K562 (cell line): ENCODE measurements around the gene MYADM. TPM values are rescaled to one million over a fixed set of nuclear protein-coding genes. Genes with fewer than 3 reads are reported as not detected.

Experiments
- ATAC-seq: fragments of 200-7000 bp; cut with Tn5 transposase; 3 replicates; pipeline ENCODE4 v1.9.1; 2020; ENCODE audit warnings: moderate library complexity
- BruUV-seq: library from RNA; stranded (reverse); fragments of 400-500 nt; replicated peaks from 2 replicates; lab custom pipeline; 2021; lab: Mats Ljungman, UMichigan
- CTCF ChIA-PET: fragments of 300-600 bp; formaldehyde crosslinking; extraction: SDS; loops from one replicate; lab custom pipeline; 2021; ENCODE audit warnings: low intra/inter-chr PET ratio; lab: Yijun Ruan, JAX
- POLR2A ChIA-PET: fragments of 300-600, 350-650 bp; sonication (Branson Sonifier 250); formaldehyde crosslinking; extraction: SDS; loops from one replicate; lab custom pipeline; 2021; ENCODE audit warnings: antibody characterized with exemption, inconsistent platforms; lab: Yijun Ruan, JAX
- DNase-seq, 4 experiments: peaks; one replicate each; pipeline versions ENCODE4 v3.0.0 to v3.0.0-alpha.2; 2011 to 2018; ENCODE audit warnings: low spot score in 3 of 4, mixed read lengths in 3 of 4; ENCODE audit errors: extremely low read depth in 1 of 4
- FAIRE-seq: peaks from 2 replicates; lab custom pipeline; 2011; peaks lifted over from hg19 to GRCh38; lab: Jason Lieb, UNC
- H2AFZ ChIP-seq: 2 replicates; pipeline ENCODE4 v1.6.0; 2011; ENCODE audit warnings: low read depth, low read length, control low read depth, inconsistent platforms
- H3K27ac ChIP-seq: fragments of 200-600 bp; 3 replicates; pipeline ENCODE4 v1.8.0; 2011; ENCODE audit warnings: low read depth, mild to moderate bottlenecking, control low read depth, inconsistent platforms, low read length, moderate library complexity, mixed read lengths; ENCODE audit errors: extremely low read depth
- H3K27me3 ChIP-seq, 2 experiments: fragments of 300-600 bp in 1 of 2; 2 replicates in 1 of 2; 3 replicates in 1 of 2; pipeline versions ENCODE4 v1.6.0 to v1.8.0; 2011; ENCODE audit warnings: inconsistent platforms in 2 of 2, low read length in 2 of 2, mild to moderate bottlenecking in 1 of 2, mixed read lengths in 1 of 2, moderate library complexity in 1 of 2; ENCODE audit not compliant: control insufficient read depth in 2 of 2, insufficient read depth in 2 of 2
- H3K36me3 ChIP-seq: fragments of 300-600 bp; 3 replicates; pipeline ENCODE4 v1.8.0; 2011; ENCODE audit warnings: mild to moderate bottlenecking, low read length, inconsistent platforms; ENCODE audit not compliant: control insufficient read depth, insufficient read depth
- H3K4me1 ChIP-seq, 2 experiments: fragments of 200-600 bp in 1 of 2; replicated peaks in 1 of 2; 2 replicates in 1 of 2; 3 replicates in 1 of 2; pipeline versions ENCODE4 v1.5.1 to v1.8.0; 2011; ENCODE audit warnings: inconsistent platforms in 2 of 2, low read length in 2 of 2, mild to moderate bottlenecking in 1 of 2, mixed read lengths in 1 of 2, moderate library complexity in 1 of 2; ENCODE audit not compliant: control insufficient read depth in 2 of 2, insufficient read depth in 2 of 2
- H3K4me2 ChIP-seq: 2 replicates; pipeline ENCODE4 v1.6.1; 2011; ENCODE audit warnings: low read length, control low read depth, inconsistent platforms, mixed read lengths; ENCODE audit not compliant: insufficient read depth
- H3K4me3 ChIP-seq: fragments of 200-600 bp; sonication (generic), shearing (Covaris generic); 2 replicates; pipeline ENCODE4 v1.5.1; 2016; ENCODE audit warnings: control low read depth, inconsistent platforms
- H3K79me2 ChIP-seq: fragments of 200-600 bp; 3 replicates; pipeline ENCODE4 v1.8.0; 2011; ENCODE audit warnings: low read length, inconsistent platforms; ENCODE audit not compliant: control insufficient read depth, insufficient read depth
- H3K9ac ChIP-seq, 2 experiments: 2 replicates each; pipeline versions ENCODE4 v1.6.0 to v1.6.1; 2011; ENCODE audit warnings: low read depth in 2 of 2, low read length in 2 of 2, control low read depth in 1 of 2, inconsistent platforms in 1 of 2, mild to moderate bottlenecking in 1 of 2, mixed read lengths in 1 of 2; ENCODE audit not compliant: insufficient read depth in 1 of 2
- H3K9me1 ChIP-seq: one replicate; pipeline ENCODE4 v1.6.0; 2011; ENCODE audit warnings: inconsistent platforms, mild to moderate bottlenecking, low read length, moderate library complexity; ENCODE audit not compliant: control insufficient read depth, insufficient read depth
- H3K9me3 ChIP-seq: replicated peaks from 2 replicates; pipeline ENCODE4 v1.5.1; 2011; ENCODE audit warnings: low read depth, low read length, inconsistent platforms; ENCODE audit not compliant: control insufficient read depth, insufficient read depth
- H4K20me1 ChIP-seq: replicated peaks from 2 replicates; pipeline ENCODE4 v1.6.1; 2011; ENCODE audit warnings: low read length, inconsistent platforms, mixed read lengths; ENCODE audit not compliant: control insufficient read depth, insufficient read depth
- SPI1 ChIP-seq: IDR thresholded peaks from 2 replicates; pipeline ENCODE4 v1.6.1; 2011; ENCODE audit warnings: low read depth, low read length, control low read depth, borderline replicate concordance
- ZNF133 ChIP-seq: fragments of 250-450 bp; sonication (Bioruptor Pico); IDR thresholded peaks from 2 replicates; pipeline ENCODE4 v1.4.0; 2020; ENCODE audit warnings: mild to moderate bottlenecking
- WGBS: fragments of 100-300 bp; shearing (Covaris generic); methylation state at CpG from one replicate; pipeline ENCODE4 v1.1.6; 2016; ENCODE audit warnings: low coverage, mixed read lengths; ENCODE audit not compliant: insufficient coverage; ENCODE audit errors: missing lambda C conversion rate; 5-methylcytosine and 5-hydroxymethylcytosine counted together
- in situ Hi-C: fragments of 300-500 bp; cut with MboI; formaldehyde crosslinking; loops from 4 replicates; pipeline ENCODE4 v1.15.0; 2018; ENCODE audit warnings: inconsistent platforms, mixed read lengths
- intact Hi-C: fragments of 100-400 bp; cut with micrococcal nuclease; formaldehyde crosslinking; loops from 2 replicates; pipeline ENCODE4 v1.14.2; 2022
- polyA plus RNA-seq, 8 experiments: library from polyadenylated mRNA; depleted of rRNA in 4 of 8; stranded (reverse) in 5 of 8; unstranded in 3 of 8; fragments of >200 nt; fragmentation: Nextera tagmentation in 2 of 8; fragmentation: Illumina TruSeq in 1 of 8; extraction: Ambion mirVana in 2 of 8; extraction: Trizol in 1 of 8; gene quantifications; 2 replicates each; pipeline versions ENCODE4 v1.2.1 to v1.2.3, GENCODE V29; 2011 to 2014; ENCODE audit warnings: inconsistent platforms in 1 of 8, missing spikeins in 1 of 8
- total RNA-seq, 7 experiments: library from RNA; depleted of rRNA in 6 of 7; stranded (reverse); fragments of >200 nt in 6 of 7; fragmentation: Illumina TruSeq in 2 of 7; extraction: Trizol in 2 of 7; gene quantifications; 2 replicates each; pipeline versions ENCODE4 v1.2.1 to v1.2.3, GENCODE V29; 2011 to 2021; ENCODE audit warnings: low replicate concordance in 1 of 7

MYADM gene
- total and polyA plus RNA-seq, 9 of the 15 experiments (the other 6 are each of a cell fraction or from before 2014, with no cell fraction given): 4.5 to 70.3 (median 14.4) TPM

DNA sequence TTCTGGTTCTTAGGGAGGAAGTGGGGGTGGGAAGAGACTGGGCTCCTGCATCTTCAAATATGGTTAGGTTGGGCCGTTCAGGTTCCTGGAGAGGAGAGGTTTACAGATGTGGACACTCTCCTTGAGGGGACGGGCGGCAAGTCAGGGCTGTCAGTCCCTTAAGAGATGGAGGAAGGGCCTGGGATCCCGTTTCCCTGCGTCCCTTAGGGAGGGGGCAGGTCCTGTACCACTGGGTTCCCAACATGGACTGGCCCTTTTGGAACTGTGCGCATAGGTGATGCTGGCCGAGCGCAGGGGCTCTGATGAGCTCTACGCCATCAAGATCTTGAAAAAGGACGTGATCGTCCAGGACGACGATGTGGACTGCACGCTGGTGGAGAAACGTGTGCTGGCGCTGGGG, 30.5 kb downstream of the MYADM start:
- TF ChIP-seq ZNF133 (CRISPR knock-in tag): no peak
- 0 out of 2 replicates have a peak, but pooled peaks have one; percentile 7 for TF ChIP-seq SPI1
- no peaks in the 10 kb centered on the region for H3K9me1 ChIP-seq
- H3K9me3 ChIP-seq: no peaks in the 10 kb centered on the region
- peaks cover 3 to 45% of the 10 kb centered on the region in 2 experiments; a peak in 3 of 5 replicates for H3K27me3 ChIP-seq
- CTCF ChIA-PET: no interaction called here
- H3K9ac ChIP-seq: no peak overlapping the region
- no peaks in the 10 kb centered on the region for H3K79me2 ChIP-seq
- POLR2A ChIA-PET: no interaction called here
- no TSS peak for BruUV-seq
- no peaks in the 10 kb centered on the region for H3K36me3 ChIP-seq
- H2AFZ ChIP-seq: 0 out of 2 replicates have a peak overlapping the region, but pooled peaks have one; percentile 39
- peak; percentile 16; the same call in 2 of the 3 replicates for ATAC-seq
- no peak overlapping the region for H3K4me3 ChIP-seq
- peaks cover 3 to 14% of the 10 kb centered on the region in 2 experiments; a peak in 3 of 5 replicates for H3K4me1 ChIP-seq
- no peak for DNase-seq
- FAIRE-seq: no peak
- H3K27ac ChIP-seq: no peak overlapping the region
- in situ Hi-C loops (no loop called here), intact Hi-C loops (no loop called here)
- 14% methylated on average over 16 of the region's 16 CpGs for WGBS
- H3K4me2 ChIP-seq: no peak overlapping the region
- H4K20me1 ChIP-seq: peaks cover 6% of the 10 kb centered on the region; the same call in 1 of the 2 replicates

- Histone ChIP-seq H2AFZ (peak overlapping the region; percentile 59; the same call in 1 of the 2 replicates), H3K9me3 (no peaks in the 10 kb centered on the region), H3K9me1 (no peaks in the 10 kb centered on the region), H3K36me3 (no peaks in the 10 kb centered on the region), H3K9ac (no peak overlapping the region), H3K4me3 (peak overlapping the region; percentile 26), H3K27me3 (peaks cover 3 to 41% of the 10 kb centered on the region in 2 experiments; a peak in 3 of 5 replicates), H3K4me2 (peak overlapping the region; percentile 66), H3K4me1 (peaks cover 3 to 14% of the 10 kb centered on the region in 2 experiments; a peak in 3 of 5 replicates), H3K27ac (no peak overlapping the region), H3K79me2 (no peaks in the 10 kb centered on the region), H4K20me1 (peaks cover 6% of the 10 kb centered on the region; the same call in 1 of the 2 replicates)
- CTCF ChIA-PET: no interaction called here
- intact Hi-C loops: no loop called here
- in situ Hi-C loops: no loop called here
- peak; percentile 93 for ATAC-seq
- POLR2A ChIA-PET: interaction anchor here (0.6 to 1.0 kb wide), 4 partner anchors 22 to 216 kb away, joined by 3 to 4 read pairs (median 3); partner anchors contain the start of gene MYADM
- peak; percentile 64 to 97 (median 96) for DNase-seq
- BruUV-seq: no TSS peak
- WGBS: under 1% methylated on average over 26 of the region's 42 CpGs
- peak; percentile 29 for FAIRE-seq
Observed at GRCh38 chr19:53898636-53899341, 31.1 kb downstream of the MYADM start.
